ENCODE results near the gene GID4. TPM values are rescaled to one million over a fixed set of nuclear protein-coding genes. Genes with fewer than 3 reads are reported as not detected.

Gene GID4
- total and polyA plus RNA-seq, 2 of the 13 experiments (the other 11 are each of a cell fraction or from before 2014, with no cell fraction given): 4.3 to 6.1 TPM

GRCh38 chr17:18101828-18102227 lies 62.6 kb downstream of the GID4 start:
- CTCF ChIA-PET (ENCODE audit: low intra/inter-chr PET ratio, low total read pairs): no interaction called here
- no peak overlapping the region for H3K4me3 ChIP-seq (replicated peaks in 1 of 3; ENCODE audit: insufficient read depth in 1 of 3, low read depth in 2 of 3, low read length in 3 of 3)
- TF ChIP-seq ATF4 (CRISPR knock-in tag; IDR thresholded peaks at IDR 0.05) (no peak), HMG20B (CRISPR knock-in tag; conservative IDR thresholded peaks at IDR 0.05) (no peak), PAXIP1 (CRISPR knock-in tag; conservative IDR thresholded peaks at IDR 0.05) (no peak)
- no peak for FAIRE-seq
- H4K20me1 ChIP-seq (ENCODE audit: insufficient read depth, low read length): no peaks in the 10 kb centered on the region
- no peak for ATAC-seq
- H3K9me3 ChIP-seq (ENCODE audit: low read length): no peaks in the 10 kb centered on the region
- no peak for DNase-seq (ENCODE audit: low spot score)
- in situ Hi-C loops (cut with HindIII; ENCODE audit: extremely low pct_ligation_motif_present, low pct_unique_long_range_greater_than_20kb): loop anchor here (25.0 kb wide), 1 partner anchor 90 kb away; no protein-coding TSS in a partner anchor
- H3K4me1 ChIP-seq (ENCODE audit: insufficient read depth, low read length): no peaks in the 10 kb centered on the region
- H3K27me3 ChIP-seq (ENCODE audit: control insufficient read depth in 1 of 2, insufficient read depth in 2 of 2, low read length in 2 of 2): no peaks in the 10 kb centered on the region
- H3K79me2 ChIP-seq (ENCODE audit: insufficient read depth, low read length): no peaks in the 10 kb centered on the region
- WGBS (ENCODE audit: low lambda C conversion rate): 95% methylated on average over 9 of the region's 9 CpGs
- intact Hi-C loops (cut with micrococcal nuclease; ENCODE audit: unreplicated experiment): no loop called here
- BruUV-seq (replicated peaks): no TSS peak
- POLR2A ChIA-PET: no interaction called here
- no peak overlapping the region for H3K9ac ChIP-seq (ENCODE audit: insufficient read depth, low read depth, low read length)
- H3K27ac ChIP-seq (ENCODE audit: extremely low read length, insufficient read depth, low read length): no peak overlapping the region
- H2AFZ ChIP-seq (ENCODE audit: low read length): no peak overlapping the region
- H3K36me3 ChIP-seq (replicated peaks in 1 of 2; ENCODE audit: control insufficient read depth in 1 of 2, insufficient read depth in 2 of 2, low read length in 2 of 2): peaks cover 19 to 51% of the 10 kb centered on the region in 2 experiments; a peak in 4 of 5 replicates
- no peak overlapping the region for H3K4me2 ChIP-seq (ENCODE audit: low read depth, low read length)

GRCh38 chr17:18102640-18103039 lies 63.4 kb downstream of the GID4 start:
- intact Hi-C loops (cut with micrococcal nuclease; ENCODE audit: unreplicated experiment): no loop called here
- Histone ChIP-seq H2AFZ (ENCODE audit: low read length) (no peak overlapping the region), H3K27ac (ENCODE audit: extremely low read length, insufficient read depth, low read length) (no peak overlapping the region), H3K4me3 (replicated peaks in 1 of 3; ENCODE audit: insufficient read depth in 1 of 3, low read depth in 2 of 3, low read length in 3 of 3) (no peak overlapping the region), H3K79me2 (ENCODE audit: insufficient read depth, low read length) (no peaks in the 10 kb centered on the region), H3K4me2 (ENCODE audit: low read depth, low read length) (no peak overlapping the region), H4K20me1 (ENCODE audit: insufficient read depth, low read length) (no peaks in the 10 kb centered on the region), H3K9ac (ENCODE audit: insufficient read depth, low read depth, low read length) (no peak overlapping the region), H3K36me3 (replicated peaks in 1 of 2; ENCODE audit: control insufficient read depth in 1 of 2, insufficient read depth in 2 of 2, low read length in 2 of 2) (peaks cover 17 to 47% of the 10 kb centered on the region in 2 experiments; a peak in 4 of 5 replicates), H3K4me1 (ENCODE audit: insufficient read depth, low read length) (no peaks in the 10 kb centered on the region), H3K9me3 (ENCODE audit: low read length) (no peaks in the 10 kb centered on the region), H3K27me3 (ENCODE audit: control insufficient read depth in 1 of 2, insufficient read depth in 2 of 2, low read length in 2 of 2) (no peaks in the 10 kb centered on the region)
- 86% methylated on average over 1 of the region's 3 CpGs for WGBS (ENCODE audit: low lambda C conversion rate)
- no TSS peak for BruUV-seq (replicated peaks)
- ChIA-PET POLR2A (no interaction called here), CTCF (ENCODE audit: low intra/inter-chr PET ratio, low total read pairs) (no interaction called here)
- no peak for FAIRE-seq
- DNase-seq (ENCODE audit: low spot score): no peak
- in situ Hi-C loops (cut with HindIII; ENCODE audit: extremely low pct_ligation_motif_present, low pct_unique_long_range_greater_than_20kb): loop anchor here (25.0 kb wide), 1 partner anchor 90 kb away; no protein-coding TSS in a partner anchor
- ATAC-seq: no peak
- no peak for TF ChIP-seq BATF2 (CRISPR knock-in tag; IDR thresholded peaks at IDR 0.05)
- TF ChIP-seq ZBTB10 (CRISPR knock-in tag; IDR thresholded peaks at IDR 0.05; ENCODE audit: borderline replicate concordance): no peak
- TF ChIP-seq ZNF781 (CRISPR knock-in tag; IDR thresholded peaks at IDR 0.05; ENCODE audit: borderline replicate concordance, not compliant biosample characterization): no peak
- no peak for TF ChIP-seq NR3C1 (CRISPR knock-in tag; IDR thresholded peaks at IDR 0.05)
- TF ChIP-seq ZNF546 (CRISPR knock-in tag; conservative IDR thresholded peaks at IDR 0.05): no peak

Measured in HepG2 (cell line).